HG03354 (cell line): ENCODE results near the gene LXN.
"Not testable (repeated sequence)": the region's sequence is repeated elsewhere in the genome, so short reads cannot be mapped to it uniquely, and the experiment has no call there.

Experiments used
- ATAC-seq: cut with Tn5 transposase; IDR thresholded peaks from one replicate; pipeline ENCODE4 v1.9.1; 2021; ENCODE audit warnings: mild to moderate bottlenecking; ENCODE audit not compliant: unreplicated experiment, poor library complexity, severe bottlenecking

LXN gene, protein sequence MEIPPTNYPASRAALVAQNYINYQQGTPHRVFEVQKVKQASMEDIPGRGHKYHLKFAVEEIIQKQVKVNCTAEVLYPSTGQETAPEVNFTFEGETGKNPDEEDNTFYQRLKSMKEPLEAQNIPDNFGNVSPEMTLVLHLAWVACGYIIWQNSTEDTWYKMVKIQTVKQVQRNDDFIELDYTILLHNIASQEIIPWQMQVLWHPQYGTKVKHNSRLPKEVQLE

DNA sequence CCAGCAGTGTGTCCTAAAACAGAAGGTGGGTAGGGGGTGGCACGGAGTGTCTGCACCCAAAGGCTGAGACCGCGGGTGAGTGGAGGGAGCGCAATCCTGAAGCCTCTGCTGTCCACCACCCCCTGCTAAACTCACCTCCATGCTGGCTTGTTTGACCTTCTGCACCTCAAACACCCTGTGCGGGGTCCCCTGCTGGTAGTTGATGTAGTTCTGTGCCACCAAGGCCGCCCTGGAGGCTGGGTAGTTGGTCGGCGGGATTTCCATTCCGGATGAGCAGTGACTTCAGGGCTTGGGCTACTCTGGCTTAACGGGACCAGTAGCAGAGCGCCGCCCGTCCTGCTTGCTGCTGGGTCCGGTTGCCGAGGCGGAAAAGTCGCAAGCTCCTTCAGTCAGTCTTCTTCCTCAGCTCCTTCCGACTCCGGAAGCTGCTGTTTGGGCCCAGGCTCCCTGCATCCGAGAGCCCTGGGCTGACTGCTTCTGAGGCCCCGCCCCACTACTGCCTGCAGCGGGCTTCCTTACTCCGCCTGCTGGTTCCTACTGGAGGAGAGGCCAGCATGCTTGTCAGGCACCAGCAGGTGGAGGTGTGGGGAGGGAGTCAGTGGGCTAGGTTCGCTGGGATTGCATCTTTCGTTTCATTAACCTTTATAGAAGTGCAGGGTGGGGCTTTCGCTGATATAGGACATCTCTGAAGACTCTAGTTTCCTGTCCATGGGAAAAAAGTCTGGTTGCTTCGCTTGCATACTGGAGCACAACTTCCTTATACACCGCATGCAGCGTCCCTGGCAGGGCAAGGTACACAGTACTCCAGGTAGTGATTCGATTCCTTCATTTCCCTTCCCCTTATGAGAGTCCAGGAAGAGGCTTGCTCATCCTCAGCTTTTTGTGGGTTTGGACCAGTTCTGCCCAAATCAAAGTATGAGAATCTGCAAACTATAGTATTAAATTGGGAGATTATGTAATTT, at the start of gene LXN:
LXN (minus strand) TSS at position 434 of the 962 bp plus-strand sequence; CDS start at position 264, 170 bp downstream.
- ATAC-seq, result peak; percentile 99

DNA sequence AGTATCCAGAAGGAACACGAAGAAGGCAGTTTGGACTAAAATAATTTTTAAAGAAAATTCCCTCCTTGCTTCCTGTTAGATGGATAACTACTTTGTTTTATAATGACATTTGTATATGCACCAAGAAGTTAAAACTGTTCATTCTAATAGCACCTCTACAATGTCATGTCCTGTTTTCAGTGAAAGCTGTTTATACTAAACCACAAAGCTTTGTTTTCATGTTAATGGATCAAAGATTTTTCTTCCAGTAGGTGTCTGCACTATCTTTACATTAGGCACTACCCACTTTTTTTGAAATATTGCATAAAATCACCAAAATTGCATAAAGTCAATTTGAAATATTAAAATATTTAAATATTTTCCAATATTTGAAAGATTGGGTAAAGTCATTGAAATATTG, 49.7 kb upstream of the LXN start:
- no peak for ATAC-seq

DNA sequence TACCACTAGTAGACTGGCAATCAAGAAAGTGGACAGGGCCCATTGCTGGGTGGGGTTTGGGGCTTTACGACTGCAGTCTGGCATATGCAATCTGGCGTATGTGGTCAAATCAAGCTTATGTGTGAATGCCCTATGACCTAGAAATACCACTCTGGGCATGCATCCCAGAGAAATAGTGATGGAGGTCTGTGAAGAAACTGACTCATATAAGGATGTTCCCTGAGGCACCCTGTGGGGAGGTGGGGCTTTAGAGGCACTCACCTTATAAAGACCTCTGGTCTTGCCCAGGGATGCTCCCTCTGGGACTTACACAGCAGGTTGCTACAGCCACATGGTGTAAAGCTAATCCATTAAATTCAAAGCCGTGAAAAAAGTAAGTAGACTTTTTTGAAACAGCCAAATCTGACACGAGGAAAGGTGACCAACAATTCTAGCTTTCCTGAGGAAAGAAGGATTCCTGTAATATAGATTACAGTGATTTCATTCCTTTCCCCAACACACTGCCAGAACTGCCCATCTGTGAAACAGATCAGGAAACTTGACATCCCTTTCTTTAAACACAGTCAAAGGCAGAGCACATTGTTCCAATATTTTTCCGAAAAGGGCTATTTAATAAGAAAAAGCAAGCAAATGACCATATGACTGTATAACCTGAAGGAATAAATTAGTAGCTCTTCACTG, 46.2 kb upstream of the LXN start:
- ATAC-seq, result no peak

DNA sequence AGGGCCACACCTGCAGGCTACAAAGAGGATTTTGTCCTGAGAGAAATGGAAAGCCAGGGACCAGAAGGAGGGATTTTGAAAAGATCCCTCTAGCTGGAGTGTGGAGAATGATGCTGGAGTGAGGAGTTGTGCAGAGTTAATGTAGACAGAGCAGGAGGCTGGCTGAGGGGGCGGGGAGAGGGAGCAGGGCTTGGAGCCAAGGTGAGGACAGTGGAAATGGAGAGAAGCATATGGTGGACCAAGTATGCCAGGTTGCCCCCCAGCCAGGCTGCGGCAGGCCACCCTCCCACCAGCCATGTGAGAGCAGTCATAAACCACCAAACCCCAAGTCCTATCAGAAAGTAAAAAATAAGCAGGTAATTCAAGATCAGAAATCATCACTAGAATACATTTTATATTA, 45.1 kb upstream of the LXN start:
- ATAC-seq, result no peak

DNA sequence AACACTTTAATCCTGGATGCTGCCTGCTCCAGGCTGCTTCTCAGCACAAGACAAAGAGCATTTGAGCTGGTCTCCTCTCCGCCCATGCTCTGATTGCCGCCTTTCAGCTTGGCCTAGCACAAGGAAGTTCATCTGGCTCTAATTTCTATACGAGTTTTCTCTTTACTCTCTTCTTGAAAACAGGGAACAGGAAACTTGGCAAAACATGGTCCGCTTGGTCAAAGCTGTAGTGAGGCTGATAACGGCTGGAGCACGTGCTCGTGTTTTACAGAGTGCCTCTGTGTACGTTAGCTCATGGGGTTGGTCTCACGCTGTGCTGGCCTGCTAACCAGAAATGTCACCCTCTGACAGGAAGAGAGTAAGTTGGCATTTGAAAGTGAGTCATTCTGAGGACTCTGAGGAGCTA, 40.6 kb upstream of the LXN start:
- ATAC-seq, result no peak

GRCh38 chr3:158712443-158712842, 40.0 kb upstream of the LXN start:
- ATAC-seq, result no peak

DNA sequence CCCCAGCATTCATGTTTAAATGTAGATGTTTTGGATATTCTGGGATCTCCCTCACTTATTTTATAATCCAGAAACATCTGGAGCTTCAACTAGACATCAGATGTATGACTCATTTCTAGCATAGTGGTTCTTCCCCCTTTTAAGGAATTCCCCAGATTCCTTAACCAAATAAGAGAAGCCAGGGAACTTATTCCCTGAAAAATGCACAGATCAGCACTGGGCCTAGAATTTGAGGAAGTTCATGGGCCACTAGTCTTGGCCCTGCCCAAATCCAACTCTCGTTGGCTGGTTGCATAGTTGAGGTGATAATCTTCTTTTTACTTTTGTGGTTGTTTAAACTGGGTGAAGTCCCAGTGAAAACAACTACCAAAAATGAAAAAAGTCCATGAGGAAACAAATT, 39.4 kb upstream of the LXN start:
- no peak for ATAC-seq

DNA sequence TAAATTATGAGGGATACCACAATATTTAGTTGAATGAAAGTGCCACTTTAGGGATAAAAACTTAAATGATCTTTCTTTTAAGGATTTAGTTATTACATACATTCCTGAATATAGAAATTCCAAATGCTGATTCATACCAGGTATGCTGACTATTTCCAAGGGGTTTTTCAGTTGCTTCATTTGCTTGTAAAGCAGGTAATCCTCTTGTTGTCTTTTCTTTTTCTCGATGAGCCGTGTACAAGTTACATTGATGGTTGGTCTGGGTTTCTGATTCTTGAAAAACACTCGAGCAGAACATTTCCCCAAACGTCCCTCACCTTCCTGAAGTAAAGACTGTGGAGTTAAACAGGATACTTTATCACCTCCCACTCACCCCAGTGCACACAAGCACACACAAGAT, 38.2 kb upstream of the LXN start:
- ATAC-seq, result no peak

DNA sequence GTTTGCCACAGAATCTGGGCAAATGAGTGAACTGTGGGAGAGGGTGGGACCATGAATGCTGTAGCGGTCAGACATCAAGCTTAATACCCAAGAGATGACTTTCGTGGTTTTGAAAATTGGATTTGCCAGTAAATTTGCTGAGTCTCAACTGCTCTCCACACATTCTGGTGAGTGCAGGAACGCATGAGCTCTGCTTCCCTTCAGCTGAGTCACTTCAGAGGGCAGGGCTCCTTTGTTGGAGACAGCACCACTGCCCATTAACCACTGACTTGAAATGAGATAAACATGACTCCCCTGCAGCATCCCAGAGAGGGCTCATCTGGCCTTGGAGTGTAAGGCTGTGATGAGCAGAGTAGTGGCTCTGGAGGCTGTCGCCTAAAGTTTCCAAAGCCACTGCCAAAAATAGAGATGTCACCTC, 37.2 kb upstream of the LXN start:
- ATAC-seq, result no peak

GRCh38 chr3:158703566-158703965, 31.1 kb upstream of the LXN start:
- ATAC-seq, result no peak

- ATAC-seq, result no peak
These were observed 30.5 kb upstream of the LXN start for GRCh38 chr3:158702815-158703481.

- ATAC-seq, result no peak
These were observed 29.1 kb upstream of the LXN start for GRCh38 chr3:158701420-158702065.

DNA sequence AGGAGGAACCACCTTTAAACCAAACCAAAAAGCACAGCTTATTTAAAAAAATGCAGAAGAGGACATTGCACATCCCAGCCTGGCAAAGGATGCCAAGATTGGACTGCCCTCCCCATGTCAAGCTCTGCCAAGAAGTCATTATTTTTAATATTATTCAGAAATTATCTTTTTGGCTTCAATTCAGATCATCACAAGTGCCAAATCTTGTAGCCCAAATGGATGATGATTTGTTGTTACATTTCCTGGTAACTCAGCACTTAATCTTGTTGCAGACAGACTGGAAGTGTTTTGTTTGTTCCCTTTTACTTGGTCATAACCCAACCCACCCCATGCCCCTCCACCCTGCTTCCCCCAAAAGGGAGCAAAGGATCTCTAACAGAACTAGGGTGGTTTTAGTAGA, 28.1 kb upstream of the LXN start:
- no peak for ATAC-seq

GRCh38 chr3:158696618-158697017, 24.2 kb upstream of the LXN start:
- ATAC-seq, result no peak

- ATAC-seq, result not testable (repeated sequence)
These were observed 21.5 kb upstream of the LXN start for GRCh38 chr3:158693866-158694456.

DNA sequence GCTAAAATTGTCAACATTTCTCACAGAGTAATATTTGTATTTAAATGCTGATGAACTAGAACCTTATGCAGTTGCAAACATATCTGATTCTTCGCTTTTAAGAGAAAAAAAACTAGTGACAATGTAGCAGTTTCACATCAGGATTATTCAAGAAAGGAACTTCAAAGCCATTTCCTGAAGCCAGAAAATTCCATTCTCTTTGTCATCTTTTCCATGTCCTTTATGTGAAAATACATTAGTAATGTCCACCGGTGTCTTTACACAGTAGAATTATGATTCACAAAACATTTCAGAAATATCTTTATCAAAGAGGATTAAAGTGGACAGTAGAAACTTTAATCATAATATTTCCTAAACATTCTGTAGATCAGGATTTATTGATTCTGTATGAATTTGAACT, 12.7 kb upstream of the LXN start:
- ATAC-seq, result no peak

DNA sequence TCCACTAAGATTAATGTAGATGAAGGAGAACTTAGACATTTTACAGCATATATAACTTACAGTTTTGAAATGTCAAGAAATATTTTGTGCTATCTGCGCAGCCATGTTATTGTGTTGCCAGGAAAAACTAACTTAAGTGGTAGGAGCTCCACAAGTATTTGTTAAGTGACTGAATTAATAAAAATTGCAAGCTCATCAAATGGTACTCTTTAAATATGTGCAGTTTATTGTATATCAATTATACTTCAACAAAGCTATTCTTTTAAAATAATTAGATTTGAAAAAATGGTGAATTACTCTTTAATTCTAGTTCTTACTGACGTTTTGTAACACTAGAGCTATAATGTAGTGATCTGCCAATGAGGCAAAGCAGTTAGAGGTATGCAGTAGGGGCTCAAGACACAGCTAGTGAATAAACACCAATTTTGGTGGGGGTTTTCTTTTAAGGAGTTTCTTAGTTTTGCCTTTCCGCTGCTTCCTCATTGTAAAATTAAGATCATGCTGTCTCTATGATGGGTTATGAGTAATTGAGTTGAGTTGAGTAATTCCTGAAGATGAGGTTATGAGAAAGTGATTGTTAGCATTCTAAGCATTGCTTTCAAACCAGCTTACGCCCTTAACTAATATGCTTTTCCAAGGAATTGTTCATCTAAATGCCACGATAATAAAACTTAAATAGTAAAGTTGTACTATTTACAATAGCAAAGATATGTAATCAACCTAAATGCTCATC, 10.9 kb upstream of the LXN start:
- no peak for ATAC-seq

- ATAC-seq, result no peak
These were observed 8.4 kb upstream of the LXN start for GRCh38 chr3:158680861-158681260.
